Endothelial cell of umbilical vein (primary cell): ENCODE results near the gene FOLR2. TPM values are rescaled to one million over a fixed set of nuclear protein-coding genes. Genes with fewer than 3 reads are reported as not detected.

Experiments
- BruUV-seq: library from RNA; stranded (reverse); fragments of 400-500 nt; replicated peaks from 2 replicates; lab custom pipeline; 2021; lab: Mats Ljungman, UMichigan
- CTCF ChIA-PET: fragments of 300-600, 350-600 bp; sonication (Branson Sonifier 250); formaldehyde crosslinking; loops from one replicate; lab custom pipeline; 2021; ENCODE audit warnings: antibody characterized with exemption, inconsistent platforms; lab: Charles Lee
- POLR2A ChIA-PET: fragments of 300-600, 350-600 bp; sonication (Branson Sonifier 250); formaldehyde crosslinking; loops from one replicate; lab custom pipeline; 2021; ENCODE audit warnings: antibody characterized with exemption, inconsistent platforms; lab: Charles Lee
- DNase-seq: peaks from one replicate; pipeline ENCODE4 v3.0.0-alpha.2; 2011; ENCODE audit warnings: low read depth, low spot score
- FAIRE-seq: peaks from 2 replicates; lab custom pipeline; 2011; peaks lifted over from hg19 to GRCh38; lab: Jason Lieb, UNC
- H2AFZ ChIP-seq: 2 replicates; pipeline ENCODE4 v1.6.0; 2012; ENCODE audit warnings: low read depth, low read length, control low read depth, inconsistent platforms
- H3K27ac ChIP-seq: 2 replicates; pipeline ENCODE4 v1.5.1; 2011; ENCODE audit warnings: low read depth, mild to moderate bottlenecking, control low read depth, low read length, moderate library complexity; ENCODE audit not compliant: insufficient read depth
- H3K27me3 ChIP-seq, 2 experiments: 2 replicates each; pipeline versions ENCODE4 v1.6.0 to v1.6.1; 2011; ENCODE audit warnings: low read length in 2 of 2, mixed read lengths in 1 of 2; ENCODE audit not compliant: control insufficient read depth in 2 of 2, insufficient read depth in 2 of 2
- H3K36me3 ChIP-seq, 2 experiments: 2 replicates in 1 of 2; 3 replicates in 1 of 2; pipeline ENCODE4 v1.5.1; 2011; ENCODE audit warnings: low read length in 2 of 2, mild to moderate bottlenecking in 1 of 2, moderate library complexity in 1 of 2; ENCODE audit not compliant: control insufficient read depth in 2 of 2, insufficient read depth in 2 of 2; ENCODE audit errors: extremely low read depth in 1 of 2
- H3K4me1 ChIP-seq: 3 replicates; pipeline ENCODE4 v1.5.1; 2011; ENCODE audit warnings: mild to moderate bottlenecking, low read length; ENCODE audit not compliant: control insufficient read depth, insufficient read depth; ENCODE audit errors: extremely low read depth
- H3K4me2 ChIP-seq: 2 replicates; pipeline ENCODE4 v1.6.1; 2011; ENCODE audit warnings: low read length, control low read depth, mixed read lengths; ENCODE audit not compliant: insufficient read depth
- H3K4me3 ChIP-seq, 3 experiments: fragments of 200-600 bp in 1 of 3; sonication (generic), shearing (Covaris generic) in 1 of 3; replicated peaks in 1 of 3; 2 replicates each; pipeline ENCODE4 v1.5.1; 2011 to 2016; ENCODE audit warnings: control low read depth in 3 of 3, low read length in 3 of 3, mild to moderate bottlenecking in 2 of 3, inconsistent platforms in 1 of 3, low read depth in 1 of 3, moderate library complexity in 1 of 3; ENCODE audit not compliant: insufficient read depth in 1 of 3
- H3K79me2 ChIP-seq: 2 replicates; pipeline ENCODE4 v1.6.0; 2012; ENCODE audit warnings: low read length, inconsistent platforms; ENCODE audit not compliant: control insufficient read depth, insufficient read depth
- H3K9ac ChIP-seq: replicated peaks from 2 replicates; pipeline ENCODE3; 2011; ENCODE audit warnings: low read length, control low read depth; ENCODE audit not compliant: insufficient read depth; ENCODE audit errors: extremely low read depth
- H3K9me1 ChIP-seq: replicated peaks from 3 replicates; pipeline ENCODE4 v1.6.0; 2011; ENCODE audit warnings: mild to moderate bottlenecking, low read length; ENCODE audit not compliant: control insufficient read depth, insufficient read depth; ENCODE audit errors: extremely low read depth
- H3K9me3 ChIP-seq: replicated peaks from 2 replicates; pipeline ENCODE4 v1.5.1; 2012; ENCODE audit warnings: low read length, inconsistent platforms; ENCODE audit not compliant: control insufficient read depth, insufficient read depth
- H4K20me1 ChIP-seq: replicated peaks from 2 replicates; pipeline ENCODE3; 2011; ENCODE audit warnings: mild to moderate bottlenecking, low read length; ENCODE audit not compliant: control insufficient read depth, insufficient read depth; ENCODE audit errors: extremely low read depth
- EZH2 ChIP-seq: IDR thresholded peaks from 2 replicates; pipeline ENCODE4 v1.6.1; 2012; ENCODE audit warnings: borderline replicate concordance, low read depth, mild to moderate bottlenecking, moderate library complexity, low read length, inconsistent platforms; ENCODE audit not compliant: severe bottlenecking
- GATA2 ChIP-seq: IDR thresholded peaks from 2 replicates; pipeline ENCODE4 v1.7.0; 2011; ENCODE audit warnings: low read depth, mild to moderate bottlenecking, moderate library complexity, mixed read lengths, low read length; ENCODE audit not compliant: insufficient read length, insufficient read depth
- POLR2A ChIP-seq: IDR thresholded peaks from 2 replicates; pipeline ENCODE4 v1.6.1; 2012; ENCODE audit warnings: low read depth, mild to moderate bottlenecking, control low read depth, low read length
- POLR2AphosphoS5 ChIP-seq: IDR thresholded peaks from 2 replicates; pipeline ENCODE4 v1.6.1; 2012; ENCODE audit warnings: low read depth, mild to moderate bottlenecking, control low read depth, low read length, moderate library complexity; ENCODE audit not compliant: insufficient read depth
- dilution Hi-C: fragments of 300-500 bp; cut with MboI; formaldehyde crosslinking; loops from one replicate; pipeline ENCODE4 v1.15.0; 2019; ENCODE audit warnings: low sequenced_read_pairs; ENCODE audit not compliant: extremely low pct_ligation_motif_present
- intact Hi-C: fragments of 100-400 bp; cut with micrococcal nuclease; formaldehyde crosslinking; loops from one replicate; pipeline ENCODE4 v1.10.0; 2022
- polyA plus RNA-seq, 4 experiments: library from polyadenylated mRNA; depleted of rRNA in 3 of 4; stranded (reverse) in 3 of 4; unstranded in 1 of 4; fragments of >200 nt; gene quantifications; 2 replicates each; pipeline versions ENCODE4 v1.2.1 to v1.2.3, GENCODE V29; 2011 to 2012; ENCODE audit warnings: missing spikeins in 1 of 4
- total RNA-seq: library from RNA; stranded (reverse); gene quantifications from 2 replicates; pipeline ENCODE4 v1.2.3, GENCODE V29; 2021
- TF ChIP-seq, protein P1 (sequence below): IDR thresholded peaks from 2 replicates; pipeline ENCODE4 v1.6.1; 2011; ENCODE audit not compliant: insufficient read depth, insufficient read length

Gene FOLR2
- total and polyA plus RNA-seq, 2 donors (not counting 3 experiments of a cell fraction or from before 2014, with no cell fraction given): not detected

DNA sequence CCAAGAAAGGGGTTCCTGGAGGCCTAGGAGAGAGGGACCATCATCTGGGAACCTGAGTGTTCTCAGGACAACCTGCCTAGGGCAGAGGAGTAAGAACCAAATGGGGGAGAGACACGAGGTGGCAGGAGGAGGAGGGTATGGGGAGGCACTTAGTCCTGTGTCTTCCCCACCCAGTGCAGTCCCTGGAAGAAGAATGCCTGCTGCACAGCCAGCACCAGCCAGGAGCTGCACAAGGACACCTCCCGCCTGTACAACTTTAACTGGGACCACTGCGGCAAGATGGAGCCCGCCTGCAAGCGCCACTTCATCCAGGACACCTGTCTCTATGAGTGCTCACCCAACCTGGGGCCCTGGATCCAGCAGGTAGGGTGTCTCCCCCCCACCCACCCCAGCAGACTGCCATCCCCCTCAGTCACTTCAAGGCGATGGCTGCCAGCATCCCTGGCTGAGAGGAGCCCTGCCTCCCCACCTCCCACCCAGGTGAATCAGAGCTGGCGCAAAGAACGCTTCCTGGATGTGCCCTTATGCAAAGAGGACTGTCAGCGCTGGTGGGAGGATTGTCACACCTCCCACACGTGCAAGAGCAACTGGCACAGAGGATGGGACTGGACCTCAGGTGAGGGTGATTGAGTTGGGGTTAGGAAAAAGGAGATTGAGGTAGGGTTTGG lies 4.2 kb downstream of the FOLR2 start:
- H3K79me2 ChIP-seq: peaks cover 15% of the 10 kb centered on the region
- no TSS peak for BruUV-seq
- no peaks in the 10 kb centered on the region for H4K20me1 ChIP-seq
- CTCF ChIA-PET: interaction anchor here (3.2 kb wide), 1 partner anchor 196 kb away, joined by 15 read pairs; no protein-coding TSS in a partner anchor
- H3K27ac ChIP-seq: no peak overlapping the region
- H3K9me1 ChIP-seq: no peaks in the 10 kb centered on the region
- H3K9me3 ChIP-seq: no peaks in the 10 kb centered on the region
- H3K4me1 ChIP-seq: peaks cover 9% of the 10 kb centered on the region
- FAIRE-seq (no peak), DNase-seq (no peak)
- no peak overlapping the region for H3K4me3 ChIP-seq
- dilution Hi-C loops (no loop called here), intact Hi-C loops (no loop called here)
- no peak overlapping the region for H2AFZ ChIP-seq
- peaks cover 12 to 21% of the 10 kb centered on the region in 2 experiments for H3K27me3 ChIP-seq
- no peak overlapping the region for H3K9ac ChIP-seq
- POLR2A ChIA-PET: no interaction called here
- H3K4me2 ChIP-seq: no peak overlapping the region
- TF ChIP-seq, protein P1, sequence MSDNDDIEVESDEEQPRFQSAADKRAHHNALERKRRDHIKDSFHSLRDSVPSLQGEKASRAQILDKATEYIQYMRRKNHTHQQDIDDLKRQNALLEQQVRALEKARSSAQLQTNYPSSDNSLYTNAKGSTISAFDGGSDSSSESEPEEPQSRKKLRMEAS: no peak
- TF ChIP-seq POLR2AphosphoS5: no peak
- H3K36me3 ChIP-seq: no peaks in the 10 kb centered on the region

DNA sequence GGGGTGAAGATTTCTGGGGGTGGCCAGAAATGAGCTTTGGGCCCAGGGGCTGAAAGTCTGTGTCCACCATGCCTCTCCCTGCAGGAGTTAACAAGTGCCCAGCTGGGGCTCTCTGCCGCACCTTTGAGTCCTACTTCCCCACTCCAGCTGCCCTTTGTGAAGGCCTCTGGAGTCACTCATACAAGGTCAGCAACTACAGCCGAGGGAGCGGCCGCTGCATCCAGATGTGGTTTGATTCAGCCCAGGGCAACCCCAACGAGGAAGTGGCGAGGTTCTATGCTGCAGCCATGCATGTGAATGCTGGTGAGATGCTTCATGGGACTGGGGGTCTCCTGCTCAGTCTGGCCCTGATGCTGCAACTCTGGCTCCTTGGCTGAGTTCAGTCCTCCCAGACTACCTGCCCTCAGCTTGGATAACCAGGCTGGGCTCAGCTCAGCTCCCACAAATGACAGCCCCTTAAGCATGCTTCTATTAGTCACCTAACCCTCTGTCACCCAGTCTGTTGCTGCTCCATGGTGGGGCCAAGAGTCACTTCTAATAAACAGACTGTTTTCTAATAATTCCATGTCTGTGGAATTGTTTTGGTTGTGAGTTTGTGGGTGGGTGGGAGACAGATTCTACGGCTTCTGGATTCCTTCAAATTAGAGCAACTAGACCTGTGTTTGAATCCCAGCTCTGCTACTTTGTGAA lies 4.9 kb downstream of the FOLR2 start:
- intact Hi-C loops: loop anchor here (2.0 kb wide), 1 partner anchor 17 kb away; no protein-coding TSS in a partner anchor
- Histone ChIP-seq H3K27me3 (peaks cover 6 to 17% of the 10 kb centered on the region in 2 experiments), H3K4me2 (no peak overlapping the region), H4K20me1 (no peaks in the 10 kb centered on the region), H3K9me3 (no peaks in the 10 kb centered on the region), H3K27ac (no peak overlapping the region), H3K4me1 (peaks cover 9% of the 10 kb centered on the region), H3K9ac (no peak overlapping the region), H2AFZ (no peak overlapping the region), H3K79me2 (peaks cover 18% of the 10 kb centered on the region), H3K9me1 (no peaks in the 10 kb centered on the region), H3K4me3 (no peak overlapping the region), H3K36me3 (no peaks in the 10 kb centered on the region)
- ChIA-PET POLR2A (no interaction called here), CTCF (interaction anchor here (1.4 to 3.2 kb wide), 4 partner anchors 17 to 357 kb away, joined by 3 to 15 read pairs (median 9); no protein-coding TSS in a partner anchor)
- no peak for DNase-seq
- TF ChIP-seq GATA2 (no peak), EZH2 (no peak), POLR2A (no peak)
- TF ChIP-seq, protein P1: no peak
- FAIRE-seq: no peak
- dilution Hi-C loops: no loop called here
- BruUV-seq: no TSS peak
